ENCODE data around the gene CFHR5.

GRCh38 chr1:197016751-197017150 is 39.4 kb downstream of the CFHR5 start:
- TF ChIP-seq MAFK (IDR thresholded peaks at IDR 0.05; ENCODE audit: partially characterized antibody), result no peak
- no peak for TF ChIP-seq RAD21 (conservative IDR thresholded peaks at IDR 0.05 in 1 of 2, IDR thresholded peaks at IDR 0.05 in 1 of 2)
- no peak for TF ChIP-seq BHLHE40 (IDR thresholded peaks at IDR 0.05; ENCODE audit: low read depth, low read length)
- no peak for TF ChIP-seq CTCF (IDR thresholded peaks at IDR 0.05)
- no peak for TF ChIP-seq JUNB (IDR thresholded peaks at IDR 0.05)
- TF ChIP-seq EP300 (IDR thresholded peaks at IDR 0.05), result no peak
- TF ChIP-seq NR3C1 (IDR thresholded peaks at IDR 0.05), result no peak
- TF ChIP-seq RNF2 (IDR thresholded peaks at IDR 0.05; ENCODE audit: borderline replicate concordance, low read depth), result no peak

All from A549 (cell line).